HCT116 (cell line): Measurements from ENCODE around the gene TBXAS1. TPM values are rescaled to one million over a fixed set of nuclear protein-coding genes. Genes with fewer than 3 reads are reported as not detected.

ENCODE experiments used
- ATAC-seq: fragments of 200-7000 bp; cut with Tn5 transposase; 2 replicates; pipeline ENCODE4 v1.9.1; 2020; ENCODE audit warnings: mild to moderate bottlenecking, moderate library complexity
- BruUV-seq: library from RNA; stranded (reverse); fragments of 400-500 nt; replicated peaks from 2 replicates; lab custom pipeline; 2021; lab: Mats Ljungman, UMichigan
- CTCF ChIA-PET: fragments of 300-600 bp; sonication (Branson Sonifier 250); formaldehyde crosslinking; loops from one replicate; lab custom pipeline; 2021; ENCODE audit warnings: antibody characterized with exemption; lab: Charles Lee
- POLR2A ChIA-PET: fragments of 300-600, 350-600 bp; sonication (Branson Sonifier 250); formaldehyde crosslinking; loops from one replicate; lab custom pipeline; 2021; ENCODE audit warnings: antibody characterized with exemption; lab: Charles Lee
- RAD21 ChIA-PET, 2 experiments: fragments of 300-600 bp; sonication (Branson Sonifier 250); formaldehyde crosslinking; loops; one replicate each; lab custom pipeline; 2023; ENCODE audit warnings: low total read pairs in 2 of 2; ENCODE audit not compliant: uncharacterized antibody in 2 of 2, unreplicated experiment in 2 of 2, low non-redundant PET in 1 of 2; lab: Charles Lee
- DNase-seq: peaks from one replicate; pipeline ENCODE4 v3.0.0-alpha.2; 2010; ENCODE audit warnings: low read depth, low spot score
- H2AFZ ChIP-seq: fragments of 200-600 bp; shearing (Covaris generic), sonication (generic); 2 replicates; pipeline ENCODE4 v1.6.1; 2017; ENCODE audit warnings: low read depth, mixed run types, mixed read lengths, antibody characterized with exemption, low read length; ENCODE audit not compliant: poor library complexity, severe bottlenecking
- H3K27ac ChIP-seq: 2 replicates; pipeline ENCODE4 v1.5.1; 2012; ENCODE audit warnings: low read depth, low read length
- H3K27me3 ChIP-seq: fragments of 200-600 bp; sonication (generic); 2 replicates; pipeline ENCODE4 v1.6.1; 2016; ENCODE audit warnings: mixed run types, low read length, mixed read lengths; ENCODE audit not compliant: insufficient read depth
- H3K36me3 ChIP-seq, 2 experiments: fragments of 200-500 bp in 1 of 2; fragments of 200-600 bp in 1 of 2; sonication (Bioruptor generic) in 1 of 2; sonication (generic) in 1 of 2; 2 replicates each; pipeline versions ENCODE4 v1.5.1 to v1.6.1; 2014 to 2016; ENCODE audit warnings: low read length in 2 of 2, inconsistent platforms in 1 of 2, mixed read lengths in 1 of 2, mixed run types in 1 of 2; ENCODE audit not compliant: insufficient read depth in 2 of 2, control insufficient read depth in 1 of 2
- H3K4me1 ChIP-seq, 2 experiments: fragments of 200-600 bp in 1 of 2; sonication (generic) in 1 of 2; 2 replicates each; pipeline versions ENCODE4 v1.5.1 to v1.6.1; 2012 to 2017; ENCODE audit warnings: low read length in 2 of 2, inconsistent platforms in 1 of 2, mild to moderate bottlenecking in 1 of 2, mixed read lengths in 1 of 2, mixed run types in 1 of 2, moderate library complexity in 1 of 2; ENCODE audit not compliant: insufficient read depth in 2 of 2, control insufficient read depth in 1 of 2
- H3K4me2 ChIP-seq: fragments of 200-600 bp; sonication (generic); 2 replicates; pipeline ENCODE4 v1.6.1; 2017; ENCODE audit warnings: mixed run types, low read length, mixed read lengths
- H3K4me3 ChIP-seq, 2 experiments: fragments of 200-600 bp in 1 of 2; sonication (generic) in 1 of 2; replicated peaks in 1 of 2; 2 replicates each; pipeline ENCODE4 v1.5.1; 2011 to 2016; ENCODE audit warnings: low read length in 2 of 2, control low read depth in 1 of 2, low read depth in 1 of 2, mild to moderate bottlenecking in 1 of 2, mixed read lengths in 1 of 2, mixed run types in 1 of 2
- H3K79me2 ChIP-seq: fragments of 200-600 bp; sonication (generic); 2 replicates; pipeline ENCODE4 v1.6.1; 2017; ENCODE audit warnings: mild to moderate bottlenecking, mixed run types, low read length, moderate library complexity, mixed read lengths; ENCODE audit not compliant: insufficient read depth
- H3K9ac ChIP-seq: fragments of 200-600 bp; sonication (generic); 2 replicates; pipeline ENCODE4 v1.6.1; 2016; ENCODE audit warnings: low read length, mixed read lengths
- H3K9me2 ChIP-seq: fragments of 200-600 bp; sonication (generic), shearing (Covaris generic); 2 replicates; pipeline ENCODE4 v1.6.1; 2017; ENCODE audit warnings: mixed run types, mild to moderate bottlenecking, moderate library complexity; ENCODE audit not compliant: insufficient read depth
- H3K9me3 ChIP-seq, 2 experiments: fragments of 200-500 bp in 1 of 2; fragments of 200-600 bp in 1 of 2; sonication (Bioruptor generic) in 1 of 2; sonication (generic) in 1 of 2; 2 replicates each; pipeline ENCODE4 v1.6.1; 2014 to 2017; ENCODE audit warnings: low read length in 2 of 2, mixed read lengths in 2 of 2, inconsistent platforms in 1 of 2, low read depth in 1 of 2, mild to moderate bottlenecking in 1 of 2, mixed run types in 1 of 2, moderate library complexity in 1 of 2; ENCODE audit not compliant: control insufficient read depth in 1 of 2, insufficient read depth in 1 of 2
- H4K20me1 ChIP-seq: fragments of 200-600 bp; sonication (generic), shearing (Covaris generic); 2 replicates; pipeline ENCODE4 v1.6.1; 2017; ENCODE audit warnings: mixed run types, mild to moderate bottlenecking, moderate library complexity; ENCODE audit not compliant: insufficient read depth
- CEBPB ChIP-seq: IDR thresholded peaks from 2 replicates; pipeline ENCODE4 v1.6.1; 2012; ENCODE audit warnings: low read depth
- EGR1 ChIP-seq: IDR thresholded peaks from 2 replicates; pipeline ENCODE4 v1.6.1; 2012; ENCODE audit warnings: low read depth
- EZH2 ChIP-seq: fragments of 200-600 bp; sonication (generic); IDR thresholded peaks from 2 replicates; pipeline ENCODE4 v1.6.1; 2017; ENCODE audit warnings: antibody characterized with exemption, mixed run types
- FOSL1 ChIP-seq: IDR thresholded peaks from 2 replicates; pipeline ENCODE4 v1.6.1; 2012; ENCODE audit warnings: low read depth
- RAD21 ChIP-seq: IDR thresholded peaks from 2 replicates; pipeline ENCODE4 v1.6.1; 2012; ENCODE audit warnings: low read depth, mild to moderate bottlenecking
- TCF7L2 ChIP-seq: IDR thresholded peaks from 2 replicates; pipeline ENCODE4 v1.7.0; 2011; ENCODE audit warnings: borderline replicate concordance, inconsistent platforms; ENCODE audit not compliant: insufficient read depth, insufficient read length; ENCODE audit errors: extremely low read depth
- intact Hi-C: fragments of 100-400 bp; cut with micrococcal nuclease; formaldehyde crosslinking; loops from 2 replicates; pipeline ENCODE4 v1.10.0; 2022
- total RNA-seq: library from RNA; stranded (reverse); gene quantifications from one replicate; pipeline ENCODE4 v1.2.1, GENCODE V29; 2021; ENCODE audit not compliant: unreplicated experiment

TBXAS1 gene
- total RNA-seq, 1 experiment from 2014 or later: 1.4 TPM

GRCh38 chr7:139820089-139820488, 9.0 kb upstream of the TBXAS1 start:
- H3K9me3 ChIP-seq: no peaks in the 10 kb centered on the region
- no peaks in the 10 kb centered on the region for H3K36me3 ChIP-seq
- DNase-seq (no peak), ATAC-seq (no peak)
- H3K4me2 ChIP-seq: no peak overlapping the region
- H3K27ac ChIP-seq: no peak overlapping the region
- H3K4me1 ChIP-seq: no peaks in the 10 kb centered on the region
- H3K4me3 ChIP-seq: no peak overlapping the region
- ChIA-PET RAD21 (no interaction called here), POLR2A (no interaction called here)
- no peak overlapping the region for H2AFZ ChIP-seq
- no peak overlapping the region for H3K9ac ChIP-seq
- TF ChIP-seq RAD21 (no peak), CEBPB (no peak), EZH2 (no peak)
- TF ChIP-seq, all 23 proteins: peak for 0
- Histone ChIP-seq H3K27me3 (peaks cover 16% of the 10 kb centered on the region; the same call in 1 of the 2 replicates), H3K79me2 (no peaks in the 10 kb centered on the region), H3K9me2 (no peaks in the 10 kb centered on the region), H4K20me1 (no peaks in the 10 kb centered on the region)
- intact Hi-C loops: no loop called here
- no TSS peak for BruUV-seq
- CTCF ChIA-PET: no interaction called here

- intact Hi-C loops: no loop called here
- ChIA-PET RAD21 (no interaction called here), CTCF (no interaction called here)
These were observed 7.5 kb upstream of the TBXAS1 start for GRCh38 chr7:139821349-139822105.

More at GRCh38 chr7:139821349-139822105, 7.5 kb upstream of the TBXAS1 start:
- H2AFZ ChIP-seq: no peak overlapping the region
- POLR2A ChIA-PET: no interaction called here
- TF ChIP-seq EGR1: no peak
- TF ChIP-seq FOSL1: no peak
- TF ChIP-seq TCF7L2: no peak
- no peaks in the 10 kb centered on the region for H3K9me3 ChIP-seq
- no peaks in the 10 kb centered on the region for H3K9me2 ChIP-seq
- H3K79me2 ChIP-seq: no peaks in the 10 kb centered on the region
- BruUV-seq: no TSS peak
- no peak overlapping the region for H3K9ac ChIP-seq
- peaks cover 17% of the 10 kb centered on the region; the same call in 1 of the 2 replicates for H3K27me3 ChIP-seq
- H4K20me1 ChIP-seq: no peaks in the 10 kb centered on the region
- no peak for DNase-seq
- peaks cover 0 to 7% of the 10 kb centered on the region in 2 experiments; a peak in 2 of 4 replicates for H3K4me1 ChIP-seq
- H3K36me3 ChIP-seq: no peaks in the 10 kb centered on the region
- H3K4me2 ChIP-seq: no peak overlapping the region
- no peak overlapping the region for H3K4me3 ChIP-seq
- ATAC-seq: no peak
- H3K27ac ChIP-seq: no peak overlapping the region
